CD4-positive, alpha-beta T cell treated with Interleukin-17A for 1 hour (primary cell): ENCODE results near the gene CCDC9B.
A peak's percentile ranks its signal among the peaks of the same experiment; 100 is the strongest.

ENCODE experiments used
- DNase-seq: peaks from one replicate; pipeline ENCODE4 v3.0.0-alpha.2; 2020

Gene CCDC9B

GRCh38 chr15:40344217-40344616 lies 3.5 kb upstream of the CCDC9B start:
- no peak for DNase-seq

GRCh38 chr15:40343512-40343911 lies 2.8 kb upstream of the CCDC9B start:
- DNase-seq = no peak

- DNase-seq = no peak
Measured at GRCh38 chr15:40342416-40343320, 1.9 kb upstream of the CCDC9B start.

- DNase-seq = no peak
Measured at GRCh38 chr15:40340038-40340739, 550 bp downstream of the CCDC9B start.

GRCh38 chr15:40339621-40339945 lies 1.2 kb downstream of the CCDC9B start:
- DNase-seq = no peak

- no peak for DNase-seq
Measured at GRCh38 chr15:40338921-40339620, 1.7 kb downstream of the CCDC9B start.

- DNase-seq = peak; percentile 78
Measured at GRCh38 chr15:40338041-40338657, 2.6 kb downstream of the CCDC9B start.

GRCh38 chr15:40337597-40337996 lies 3.1 kb downstream of the CCDC9B start:
- no peak for DNase-seq

GRCh38 chr15:40336744-40337122 lies 4.0 kb downstream of the CCDC9B start:
- peak; percentile 15 for DNase-seq

- DNase-seq = no peak
Measured at GRCh38 chr15:40335938-40336743, 4.6 kb downstream of the CCDC9B start.

GRCh38 chr15:40334941-40335795 lies 5.6 kb downstream of the CCDC9B start:
- no peak for DNase-seq

- DNase-seq = no peak
Measured at GRCh38 chr15:40334541-40334940, 6.2 kb downstream of the CCDC9B start.

GRCh38 chr15:40333922-40334492 lies 6.7 kb downstream of the CCDC9B start:
- peak; percentile 37 for DNase-seq

- DNase-seq = no peak
Measured at GRCh38 chr15:40332113-40332781, 8.5 kb downstream of the CCDC9B start.

GRCh38 chr15:40331637-40332036 lies 9.1 kb downstream of the CCDC9B start:
- no peak for DNase-seq

GRCh38 chr15:40331026-40331425 lies 9.7 kb downstream of the CCDC9B start:
- DNase-seq = no peak

GRCh38 chr15:40330368-40330836 lies 10.3 kb downstream of the CCDC9B start:
- no peak for DNase-seq

GRCh38 chr15:40329804-40330203 lies 10.9 kb downstream of the CCDC9B start:
- no peak for DNase-seq

- no peak for DNase-seq
Measured at GRCh38 chr15:40328751-40329150, 12.0 kb downstream of the CCDC9B start.

- DNase-seq = no peak
Measured at GRCh38 chr15:40328176-40328575, 12.6 kb downstream of the CCDC9B start.
